Middle frontal gyrus (tissue), 1 donor: ENCODE measurements around the gene SET.

Experiments used
- DNase-seq: peaks from one replicate; pipeline ENCODE4 v3.0.0-alpha.2; 2015; ENCODE audit warnings: low spot score; ENCODE audit errors: extremely low spot score

Gene SET

GRCh38 chr9:128729302-128729701 lies 40.3 kb downstream of the SET start:
- no peak for DNase-seq

- DNase-seq = no peak
Observed at GRCh38 chr9:128729766-128730517, 40.9 kb downstream of the SET start.

GRCh38 chr9:128731093-128731492 lies 42.1 kb downstream of the SET start:
- DNase-seq = no peak

GRCh38 chr9:128731691-128732090 lies 42.7 kb downstream of the SET start:
- DNase-seq = no peak

- DNase-seq = no peak
Observed at GRCh38 chr9:128732576-128732975, 43.6 kb downstream of the SET start.

GRCh38 chr9:128733256-128733655 lies 44.2 kb downstream of the SET start:
- DNase-seq = no peak

GRCh38 chr9:128735373-128735772 lies 46.4 kb downstream of the SET start:
- DNase-seq = no peak

GRCh38 chr9:128742401-128742800 lies 53.4 kb downstream of the SET start:
- no peak for DNase-seq

- no peak for DNase-seq
Observed at GRCh38 chr9:128743421-128743820, 54.4 kb downstream of the SET start.
